Measurements from ENCODE around the gene ABCA2.

DNA sequence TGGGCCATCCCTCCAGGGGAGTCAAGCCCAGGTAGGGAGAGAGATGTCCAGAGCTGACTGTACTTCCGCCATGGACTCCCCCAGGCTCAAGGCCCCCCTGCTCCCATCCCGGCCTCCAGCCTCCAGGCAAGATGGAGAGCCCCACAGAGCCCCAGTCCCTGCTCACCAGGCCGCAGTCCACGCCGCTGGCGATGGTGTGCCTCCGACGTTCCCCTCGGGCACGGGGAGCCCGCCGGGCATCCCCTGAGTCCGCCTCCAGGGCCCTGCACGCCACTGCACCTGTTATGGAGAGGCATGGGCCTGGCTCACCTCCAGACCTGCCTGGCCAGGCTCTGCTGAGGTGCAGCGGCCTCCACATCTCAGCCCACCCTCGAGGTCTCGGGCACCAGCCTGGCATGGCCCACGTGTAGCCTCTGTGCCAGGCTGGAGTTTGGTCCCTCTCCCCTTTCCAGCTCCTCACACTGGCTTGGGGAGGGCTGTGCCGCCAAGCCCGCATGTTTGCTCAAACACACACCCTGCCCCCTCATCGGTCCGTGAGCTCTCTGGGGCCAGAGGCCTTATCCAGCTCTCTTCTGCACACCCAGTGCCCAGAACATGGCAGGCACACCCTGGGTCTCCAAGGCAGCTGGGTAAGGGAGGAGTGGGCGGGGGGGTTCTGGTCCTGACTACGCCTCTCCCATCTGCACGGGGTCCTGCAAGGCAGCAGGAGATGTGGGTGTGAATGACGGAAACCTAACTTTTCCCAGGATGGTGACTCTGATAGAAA is 38.2 kb upstream of the ABCA2 start:
- no peak for TF ChIP-seq ZFX (IDR thresholded peaks at IDR 0.05)
- no peak for TF ChIP-seq CTCF (conservative IDR thresholded peaks at IDR 0.05)

Data from C4-2B (cell line).